Breast epithelium (tissue), 3 donors: Measurements from ENCODE around the gene AAR2.

Experiments
- CTCF ChIP-seq, 3 donors: fragments of 450-650 bp; IDR thresholded peaks; one replicate each; pipeline ENCODE4 v1.5.1; 2016 to 2017; ENCODE audit warnings: antibody characterized with exemption in 3 of 3, mild to moderate bottlenecking in 3 of 3, moderate library complexity in 3 of 3
- POLR2A ChIP-seq: fragments of 450-650 bp; IDR thresholded peaks from one replicate; pipeline ENCODE4 v1.6.1; 2016; ENCODE audit warnings: antibody characterized with exemption, mild to moderate bottlenecking, moderate library complexity

DNA sequence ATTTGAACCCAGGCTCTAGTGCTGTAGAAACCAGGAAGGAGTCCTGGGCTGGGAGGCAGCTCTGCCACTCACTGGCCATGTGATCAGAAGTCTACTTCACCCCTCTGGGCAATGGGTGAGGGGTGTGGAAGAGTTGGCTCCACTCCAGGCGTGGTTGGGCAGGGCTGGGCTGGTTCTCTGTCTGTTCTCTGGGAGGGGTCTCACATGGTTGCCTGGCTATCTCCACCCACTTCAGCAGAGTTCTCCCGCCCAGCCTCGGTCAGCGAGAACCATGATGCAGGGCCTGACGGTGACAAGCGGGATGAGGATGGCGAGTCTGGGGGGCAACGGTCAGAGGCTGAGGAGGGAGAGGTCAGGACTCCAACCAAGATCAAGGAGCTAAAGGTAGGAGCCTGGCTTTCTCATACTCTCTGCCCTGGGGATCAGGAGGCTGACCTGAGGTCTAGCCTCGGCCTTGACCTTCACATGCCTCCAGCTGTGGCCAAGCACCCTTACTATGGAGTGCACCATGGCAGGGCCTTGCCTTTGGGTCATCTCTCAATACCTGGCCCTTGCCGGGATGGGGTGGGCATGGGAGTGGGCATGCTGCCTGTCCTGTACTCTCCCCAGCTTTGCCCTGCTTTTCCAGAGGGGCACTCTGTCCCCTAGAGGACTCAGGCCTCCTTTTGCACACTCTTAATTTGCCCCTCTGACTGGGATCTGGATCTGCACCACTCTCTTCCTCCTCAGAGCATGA, 42.1 kb upstream of the AAR2 start:
- TF ChIP-seq CTCF (IDR thresholded peaks at IDR 0.05), result no peak
- TF ChIP-seq POLR2A, result no peak
